GM23338 (cell line): Measurements from ENCODE around the gene PHOSPHO1. TPM values are rescaled to one million over a fixed set of nuclear protein-coding genes. Genes with fewer than 3 reads are reported as not detected.

Experiments
- ATAC-seq: fragments of 200-7000 bp; cut with Tn5 transposase; 3 replicates; pipeline ENCODE4 v1.9.1; 2020
- DNase-seq: peaks from one replicate; pipeline ENCODE4 v3.0.0-alpha.2; 2015; ENCODE audit warnings: low spot score
- H2AFZ ChIP-seq: fragments of 200-600 bp; sonication (generic); 2 replicates; pipeline ENCODE4 v1.8.0; 2016; ENCODE audit warnings: antibody characterized with exemption, mild to moderate bottlenecking, moderate library complexity
- H3F3A ChIP-seq: fragments of 200-600 bp; sonication (generic); replicated peaks from 2 replicates; pipeline ENCODE4 v1.8.0; 2017; ENCODE audit warnings: antibody characterized with exemption, mixed run types, low read depth
- H3K27ac ChIP-seq: fragments of 200-600 bp; sonication (generic); 2 replicates; pipeline ENCODE4 v1.6.1; 2016; ENCODE audit warnings: low read depth
- H3K27me3 ChIP-seq: fragments of 200-600 bp; sonication (generic); 2 replicates; pipeline ENCODE4 v1.8.0; 2016; ENCODE audit warnings: mild to moderate bottlenecking, mixed run types, moderate library complexity; ENCODE audit not compliant: insufficient read depth
- H3K36me3 ChIP-seq: fragments of 200-600 bp; sonication (generic); 2 replicates; pipeline ENCODE4 v1.8.0; 2016; ENCODE audit warnings: mild to moderate bottlenecking; ENCODE audit not compliant: insufficient read depth
- H3K4me1 ChIP-seq: fragments of 200-600 bp; sonication (generic); 2 replicates; pipeline ENCODE4 v1.8.0; 2016; ENCODE audit warnings: mild to moderate bottlenecking, moderate library complexity; ENCODE audit not compliant: insufficient read depth
- H3K4me2 ChIP-seq: fragments of 200-600 bp; sonication (generic); 2 replicates; pipeline ENCODE4 v1.7.1; 2017; ENCODE audit warnings: mixed run types
- H3K4me3 ChIP-seq: fragments of 200-600 bp; sonication (generic); 2 replicates; pipeline ENCODE4 v1.6.1; 2016; ENCODE audit warnings: mixed run types
- H3K79me2 ChIP-seq: fragments of 200-600 bp; sonication (generic); replicated peaks from 2 replicates; pipeline ENCODE4 v1.8.0; 2017; ENCODE audit warnings: mild to moderate bottlenecking; ENCODE audit not compliant: insufficient read depth
- H3K9me2 ChIP-seq: fragments of 200-600 bp; sonication (generic); 2 replicates; pipeline ENCODE4 v1.8.0; 2017; ENCODE audit not compliant: insufficient read depth
- H4K20me1 ChIP-seq: fragments of 200-600 bp; sonication (generic); replicated peaks from 2 replicates; pipeline ENCODE4 v1.8.0; 2017; ENCODE audit warnings: mild to moderate bottlenecking; ENCODE audit not compliant: insufficient read depth
- H3K27ac Mint-ChIP-seq: 2 replicates; pipeline ENCODE4 v1.8.0; 2020; ENCODE audit warnings: inconsistent platforms, mild to moderate bottlenecking, moderate library complexity, mixed read lengths
- H3K27me3 Mint-ChIP-seq: 3 replicates; pipeline ENCODE4 v1.8.0; 2022; ENCODE audit warnings: low read depth, mild to moderate bottlenecking, moderate library complexity, mixed read lengths, inconsistent platforms; ENCODE audit not compliant: insufficient read depth, poor library complexity
- H3K36me3 Mint-ChIP-seq: 3 replicates; pipeline ENCODE4 v1.8.0; 2021; ENCODE audit warnings: low read depth, mild to moderate bottlenecking, inconsistent platforms, moderate library complexity, mixed read lengths
- H3K4me1 Mint-ChIP-seq: 3 replicates; pipeline ENCODE4 v1.8.0; 2020; ENCODE audit warnings: mild to moderate bottlenecking, inconsistent platforms, mixed read lengths
- H3K4me3 Mint-ChIP-seq: 3 replicates; pipeline ENCODE4 v1.8.0; 2021; ENCODE audit warnings: moderate library complexity, mild to moderate bottlenecking, inconsistent platforms, mixed read lengths
- H3K9me3 Mint-ChIP-seq: 3 replicates; pipeline ENCODE4 v1.8.0; 2020; ENCODE audit warnings: moderate library complexity, mild to moderate bottlenecking, inconsistent platforms, mixed read lengths
- EZH2phosphoT487 ChIP-seq: fragments of 200-600 bp; sonication (generic); IDR thresholded peaks from one replicate; pipeline ENCODE4 v1.8.1; 2018; ENCODE audit warnings: antibody characterized with exemption; ENCODE audit not compliant: unreplicated experiment
- NANOG ChIP-seq: IDR thresholded peaks from 2 replicates; pipeline ENCODE4 v1.6.1; 2016; ENCODE audit warnings: antibody characterized with exemption, borderline replicate concordance
- ZNF331 ChIP-seq: fragments of 250-450 bp; sonication (Bioruptor Pico); IDR thresholded peaks from 2 replicates; pipeline ENCODE4 v1.5.0; 2020; ENCODE audit warnings: low read depth, mild to moderate bottlenecking, moderate library complexity
- ZNF462 ChIP-seq: fragments of 250-450 bp; sonication (Bioruptor Pico); IDR thresholded peaks from 2 replicates; pipeline ENCODE4 v1.5.0; 2020; ENCODE audit warnings: mild to moderate bottlenecking, moderate library complexity
- polyA plus RNA-seq: library from polyadenylated mRNA; unstranded; fragments of >200 nt; fragmentation: Nextera tagmentation; extraction: Ambion mirVana; gene quantifications from 2 replicates; pipeline ENCODE4 v1.2.1, GENCODE V29; 2016
- total RNA-seq: library from RNA; depleted of rRNA; stranded (reverse); fragments of >200 nt; shearing (Covaris generic); gene quantifications from 2 replicates; pipeline ENCODE4 v1.2.3, GENCODE V29; 2014
- TF ChIP-seq, protein P1 (sequence below): IDR thresholded peaks from one replicate; pipeline ENCODE4 v1.6.1; 2018; ENCODE audit warnings: antibody characterized with exemption; ENCODE audit not compliant: unreplicated experiment

Gene PHOSPHO1
- total and polyA plus RNA-seq, 2 experiments from 2014 or later, result 0.71 to 2.2 TPM

GRCh38 chr17:49258394-49258793 lies 27.8 kb upstream of the PHOSPHO1 start (continued):
- TF ChIP-seq ZNF462 (CRISPR knock-in tag), result no peak

DNA sequence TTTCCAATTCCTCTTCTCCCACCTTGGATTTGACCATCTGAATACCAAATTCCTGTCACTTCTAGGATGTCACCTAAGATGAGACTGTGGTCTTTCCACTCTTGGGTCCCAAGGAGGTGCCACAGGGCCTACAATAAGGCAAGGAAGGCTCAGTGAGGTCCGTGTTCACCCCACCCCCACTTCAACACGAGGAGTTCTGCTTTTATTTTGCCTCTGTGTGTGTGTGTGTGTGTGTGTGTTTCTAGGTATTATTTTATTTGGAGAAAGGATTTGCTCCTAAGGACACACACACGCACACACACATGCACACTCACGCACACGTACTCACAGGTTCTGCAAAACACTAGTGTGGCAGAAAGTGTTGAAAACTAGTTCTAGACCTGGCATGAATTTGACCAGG lies 24.5 kb upstream of the PHOSPHO1 start:
- no peaks in the 10 kb centered on the region for H3K36me3 ChIP-seq
- no peak overlapping the region for H3K27ac Mint-ChIP-seq
- DNase-seq (no peak), ATAC-seq (no peak)
- no peak overlapping the region for H2AFZ ChIP-seq
- H3K79me2 ChIP-seq, result no peaks in the 10 kb centered on the region
- no peaks in the 10 kb centered on the region for H4K20me1 ChIP-seq
- H3K27me3 Mint-ChIP-seq, result peaks cover 16% of the 10 kb centered on the region
- no peaks in the 10 kb centered on the region for H3K36me3 Mint-ChIP-seq
- H3K4me2 ChIP-seq, result no peak overlapping the region
- no peaks in the 10 kb centered on the region for H3K4me1 ChIP-seq
- H3K27me3 ChIP-seq, result peaks cover 10% of the 10 kb centered on the region; the same call in 1 of the 2 replicates
- peaks cover 3% of the 10 kb centered on the region; the same call in 1 of the 3 replicates for H3K4me1 Mint-ChIP-seq
- H3K9me3 Mint-ChIP-seq, result no peaks in the 10 kb centered on the region; the same call in 2 of the 3 replicates
- no peak overlapping the region for H3K27ac ChIP-seq
- H3K4me3 ChIP-seq, result no peak overlapping the region
- H3F3A ChIP-seq, result no peaks in the 10 kb centered on the region
- no peak overlapping the region for H3K4me3 Mint-ChIP-seq
- no peaks in the 10 kb centered on the region for H3K9me2 ChIP-seq
- TF ChIP-seq EZH2phosphoT487 (no peak), ZNF462 (CRISPR knock-in tag) (no peak), NANOG (no peak), ZNF331 (CRISPR knock-in tag) (no peak)
- TF ChIP-seq, protein P1, sequence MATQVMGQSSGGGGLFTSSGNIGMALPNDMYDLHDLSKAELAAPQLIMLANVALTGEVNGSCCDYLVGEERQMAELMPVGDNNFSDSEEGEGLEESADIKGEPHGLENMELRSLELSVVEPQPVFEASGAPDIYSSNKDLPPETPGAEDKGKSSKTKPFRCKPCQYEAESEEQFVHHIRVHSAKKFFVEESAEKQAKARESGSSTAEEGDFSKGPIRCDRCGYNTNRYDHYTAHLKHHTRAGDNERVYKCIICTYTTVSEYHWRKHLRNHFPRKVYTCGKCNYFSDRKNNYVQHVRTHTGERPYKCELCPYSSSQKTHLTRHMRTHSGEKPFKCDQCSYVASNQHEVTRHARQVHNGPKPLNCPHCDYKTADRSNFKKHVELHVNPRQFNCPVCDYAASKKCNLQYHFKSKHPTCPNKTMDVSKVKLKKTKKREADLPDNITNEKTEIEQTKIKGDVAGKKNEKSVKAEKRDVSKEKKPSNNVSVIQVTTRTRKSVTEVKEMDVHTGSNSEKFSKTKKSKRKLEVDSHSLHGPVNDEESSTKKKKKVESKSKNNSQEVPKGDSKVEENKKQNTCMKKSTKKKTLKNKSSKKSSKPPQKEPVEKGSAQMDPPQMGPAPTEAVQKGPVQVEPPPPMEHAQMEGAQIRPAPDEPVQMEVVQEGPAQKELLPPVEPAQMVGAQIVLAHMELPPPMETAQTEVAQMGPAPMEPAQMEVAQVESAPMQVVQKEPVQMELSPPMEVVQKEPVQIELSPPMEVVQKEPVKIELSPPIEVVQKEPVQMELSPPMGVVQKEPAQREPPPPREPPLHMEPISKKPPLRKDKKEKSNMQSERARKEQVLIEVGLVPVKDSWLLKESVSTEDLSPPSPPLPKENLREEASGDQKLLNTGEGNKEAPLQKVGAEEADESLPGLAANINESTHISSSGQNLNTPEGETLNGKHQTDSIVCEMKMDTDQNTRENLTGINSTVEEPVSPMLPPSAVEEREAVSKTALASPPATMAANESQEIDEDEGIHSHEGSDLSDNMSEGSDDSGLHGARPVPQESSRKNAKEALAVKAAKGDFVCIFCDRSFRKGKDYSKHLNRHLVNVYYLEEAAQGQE, result no peak
